Fibroblast of lung (primary cell): ENCODE data around the gene SLC15A5. TPM values are rescaled to one million over a fixed set of nuclear protein-coding genes. Genes with fewer than 3 reads are reported as not detected.

ENCODE experiments used
- DNase-seq, 2 donors: peaks; one replicate each; pipeline versions ENCODE4 v3.0.0 to v3.0.0-alpha.2; 2010; ENCODE audit warnings: low read depth in 2 of 2
- H2AFZ ChIP-seq: 2 replicates; pipeline ENCODE4 v1.5.1; 2012; ENCODE audit warnings: low read length, control low read depth, inconsistent platforms
- H3K27ac ChIP-seq: 2 replicates; pipeline ENCODE4 v1.5.1; 2011; ENCODE audit warnings: low read length, control low read depth; ENCODE audit not compliant: insufficient read depth
- H3K27me3 ChIP-seq: 2 replicates; pipeline ENCODE4 v1.5.1; 2011; ENCODE audit warnings: mild to moderate bottlenecking, low read length; ENCODE audit not compliant: control insufficient read depth, insufficient read depth
- H3K36me3 ChIP-seq: 2 replicates; pipeline ENCODE4 v1.5.1; 2011; ENCODE audit warnings: low read length; ENCODE audit not compliant: control insufficient read depth, insufficient read depth
- H3K4me1 ChIP-seq: 2 replicates; pipeline ENCODE4 v1.5.1; 2011; ENCODE audit warnings: low read length; ENCODE audit not compliant: control insufficient read depth, insufficient read depth; ENCODE audit errors: extremely low read depth
- H3K4me2 ChIP-seq: 2 replicates; pipeline ENCODE4 v1.5.1; 2011; ENCODE audit warnings: low read length, control low read depth; ENCODE audit not compliant: insufficient read depth; ENCODE audit errors: extremely low read depth
- H3K4me3 ChIP-seq, 4 experiments: fragments of 200-600 bp in 1 of 4; sonication (generic) in 1 of 4; replicated peaks in 1 of 4; 2 replicates each; pipeline ENCODE4 v1.5.1; 2011 to 2016; ENCODE audit warnings: low read length in 4 of 4, low read depth in 3 of 4, mild to moderate bottlenecking in 3 of 4, control low read depth in 2 of 4, inconsistent platforms in 1 of 4, mixed read lengths in 1 of 4; ENCODE audit not compliant: insufficient read depth in 1 of 4; ENCODE audit errors: control extremely low read depth in 1 of 4
- H3K79me2 ChIP-seq: 2 replicates; pipeline ENCODE4 v1.5.1; 2012; ENCODE audit warnings: mild to moderate bottlenecking, low read length, inconsistent platforms; ENCODE audit not compliant: control insufficient read depth, insufficient read depth
- H3K9ac ChIP-seq: 2 replicates; pipeline ENCODE4 v1.5.1; 2011; ENCODE audit warnings: mild to moderate bottlenecking, low read length, control low read depth; ENCODE audit not compliant: insufficient read depth
- H3K9me3 ChIP-seq: 2 replicates; pipeline ENCODE4 v1.5.1; 2012; ENCODE audit warnings: low read depth, low read length; ENCODE audit not compliant: control insufficient read depth, insufficient read depth
- H4K20me1 ChIP-seq: 2 replicates; pipeline ENCODE4 v1.5.1; 2011; ENCODE audit warnings: low read length; ENCODE audit not compliant: control insufficient read depth, insufficient read depth; ENCODE audit errors: extremely low read depth
- EZH2 ChIP-seq: IDR thresholded peaks from 2 replicates; pipeline ENCODE4 v1.5.1; 2012; ENCODE audit warnings: low read length, control low read depth, mild to moderate bottlenecking; ENCODE audit errors: missing control alignments
- polyA plus RNA-seq, 2 donors: library from polyadenylated mRNA; depleted of rRNA in 1 of 2; stranded (reverse) in 1 of 2; unstranded in 1 of 2; fragments of >200 nt; gene quantifications; 2 replicates each; pipeline ENCODE4 v1.2.1, GENCODE V29; 2011 to 2012; ENCODE audit warnings: missing spikeins in 1 of 2
- total RNA-seq: library from RNA; depleted of rRNA; stranded (reverse); fragments of >200 nt; gene quantifications from 2 replicates; pipeline ENCODE4 v1.2.1, GENCODE V29; 2014
- TF ChIP-seq, protein P1 (sequence below), 2 donors: IDR thresholded peaks in 1 of 2; conservative IDR thresholded peaks in 1 of 2; 1 replicate in 1 of 2; 2 replicates in 1 of 2; pipeline ENCODE4 v1.5.1; 2011 to 2012; ENCODE audit warnings: low read length in 2 of 2, control low read depth in 1 of 2, inconsistent platforms in 1 of 2, low read depth in 1 of 2, mild to moderate bottlenecking in 1 of 2

The SLC15A5 gene
- total and polyA plus RNA-seq, 2 donors (not counting 1 experiment from before 2014, with no cell fraction given): not detected

DNA sequence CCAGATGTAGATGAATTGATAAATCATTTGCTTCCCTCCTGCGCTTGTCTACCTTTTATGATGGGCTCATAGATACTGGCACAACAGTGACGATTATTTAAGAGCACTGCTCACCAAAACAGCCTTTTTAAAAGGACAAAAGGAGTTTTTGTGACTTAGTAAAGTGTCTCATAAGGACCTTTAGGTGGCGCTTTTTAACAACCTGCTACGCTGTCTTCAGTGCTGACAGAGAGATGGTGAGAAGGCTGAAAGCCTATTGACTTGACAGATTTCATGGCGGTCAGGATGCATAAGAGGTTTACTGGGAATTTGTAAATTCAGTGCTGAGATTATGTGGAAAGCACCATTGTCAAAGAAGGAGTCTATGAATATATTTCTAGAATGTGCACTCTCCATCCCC lies 87.6 kb downstream of the SLC15A5 start:
- H3K27me3 ChIP-seq: no peaks in the 10 kb centered on the region
- H4K20me1 ChIP-seq: no peaks in the 10 kb centered on the region
- no peak overlapping the region for H3K4me3 ChIP-seq
- DNase-seq: peak; percentile 13 to 53
- H3K4me1 ChIP-seq: no peaks in the 10 kb centered on the region
- no peak overlapping the region for H3K9ac ChIP-seq
- no peak for TF ChIP-seq EZH2
- TF ChIP-seq, protein P1, sequence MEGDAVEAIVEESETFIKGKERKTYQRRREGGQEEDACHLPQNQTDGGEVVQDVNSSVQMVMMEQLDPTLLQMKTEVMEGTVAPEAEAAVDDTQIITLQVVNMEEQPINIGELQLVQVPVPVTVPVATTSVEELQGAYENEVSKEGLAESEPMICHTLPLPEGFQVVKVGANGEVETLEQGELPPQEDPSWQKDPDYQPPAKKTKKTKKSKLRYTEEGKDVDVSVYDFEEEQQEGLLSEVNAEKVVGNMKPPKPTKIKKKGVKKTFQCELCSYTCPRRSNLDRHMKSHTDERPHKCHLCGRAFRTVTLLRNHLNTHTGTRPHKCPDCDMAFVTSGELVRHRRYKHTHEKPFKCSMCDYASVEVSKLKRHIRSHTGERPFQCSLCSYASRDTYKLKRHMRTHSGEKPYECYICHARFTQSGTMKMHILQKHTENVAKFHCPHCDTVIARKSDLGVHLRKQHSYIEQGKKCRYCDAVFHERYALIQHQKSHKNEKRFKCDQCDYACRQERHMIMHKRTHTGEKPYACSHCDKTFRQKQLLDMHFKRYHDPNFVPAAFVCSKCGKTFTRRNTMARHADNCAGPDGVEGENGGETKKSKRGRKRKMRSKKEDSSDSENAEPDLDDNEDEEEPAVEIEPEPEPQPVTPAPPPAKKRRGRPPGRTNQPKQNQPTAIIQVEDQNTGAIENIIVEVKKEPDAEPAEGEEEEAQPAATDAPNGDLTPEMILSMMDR (conservative IDR thresholded peaks at IDR 0.05 in 1 of 2, IDR thresholded peaks at IDR 0.05 in 1 of 2; ENCODE audit: low read depth in 1 of 2, low read length in 2 of 2): peak in 1 of 2 donors; percentile 50
- H3K4me2 ChIP-seq: no peak overlapping the region
- H3K79me2 ChIP-seq: no peaks in the 10 kb centered on the region
- H2AFZ ChIP-seq: no peak overlapping the region
- no peaks in the 10 kb centered on the region for H3K36me3 ChIP-seq
- H3K9me3 ChIP-seq: no peaks in the 10 kb centered on the region
- H3K27ac ChIP-seq: no peak overlapping the region

DNA sequence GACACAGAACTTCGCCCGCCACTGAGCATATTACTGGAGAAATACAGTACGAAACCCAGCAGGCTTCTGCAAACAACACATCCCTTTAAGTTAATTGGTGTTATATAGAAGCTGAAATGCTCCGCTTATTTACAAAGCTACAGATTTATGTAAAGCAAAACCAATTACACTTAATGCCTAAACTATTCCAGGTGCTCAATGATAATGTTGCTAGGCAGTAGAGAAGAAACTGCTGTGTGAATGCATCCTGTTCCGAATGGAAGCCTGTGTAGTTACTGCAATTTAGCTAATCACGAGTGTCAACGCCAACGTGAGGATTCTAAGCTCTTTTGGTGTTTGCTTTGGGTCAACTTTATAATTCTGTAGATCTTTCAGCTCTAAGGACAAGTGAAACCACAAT lies 89.8 kb downstream of the SLC15A5 start:
- no peaks in the 10 kb centered on the region for H3K36me3 ChIP-seq
- H2AFZ ChIP-seq: no peak overlapping the region
- H3K27ac ChIP-seq: no peak overlapping the region
- DNase-seq: no peak
- no peak overlapping the region for H3K4me3 ChIP-seq
- H3K9me3 ChIP-seq: no peaks in the 10 kb centered on the region
- no peak overlapping the region for H3K9ac ChIP-seq
- no peaks in the 10 kb centered on the region for H3K79me2 ChIP-seq
- H3K27me3 ChIP-seq: no peaks in the 10 kb centered on the region
- H3K4me2 ChIP-seq: no peak overlapping the region
- no peaks in the 10 kb centered on the region for H4K20me1 ChIP-seq
- TF ChIP-seq, protein P1 (conservative IDR thresholded peaks at IDR 0.05 in 1 of 2, IDR thresholded peaks at IDR 0.05 in 1 of 2; ENCODE audit: low read depth in 1 of 2, low read length in 2 of 2): no peak
- no peaks in the 10 kb centered on the region for H3K4me1 ChIP-seq

DNA sequence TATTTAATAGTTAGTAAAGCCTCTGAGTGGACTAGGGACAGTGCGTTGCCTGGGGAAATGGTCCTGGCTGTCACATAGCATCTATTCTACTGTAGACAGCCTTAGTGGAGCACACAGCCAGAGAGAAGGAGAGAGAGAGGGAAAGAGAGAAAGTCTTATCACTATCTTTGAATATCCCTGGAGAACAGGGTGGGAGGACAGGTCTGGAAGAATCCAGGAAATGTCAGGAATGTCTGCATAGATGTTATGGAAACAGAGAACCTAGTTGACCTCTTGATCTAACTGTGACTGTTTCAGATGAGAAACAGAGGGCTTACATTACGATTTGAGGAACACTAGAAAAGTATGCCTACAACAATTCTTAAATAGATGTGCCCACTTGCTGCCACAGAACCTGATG lies 92.8 kb downstream of the SLC15A5 start:
- Histone ChIP-seq H3K27ac (no peak overlapping the region), H3K9me3 (no peaks in the 10 kb centered on the region), H3K4me1 (no peaks in the 10 kb centered on the region), H2AFZ (no peak overlapping the region), H3K4me2 (no peak overlapping the region), H3K79me2 (no peaks in the 10 kb centered on the region), H3K36me3 (no peaks in the 10 kb centered on the region), H3K27me3 (no peaks in the 10 kb centered on the region), H3K9ac (no peak overlapping the region), H3K4me3 (no peak overlapping the region), H4K20me1 (no peaks in the 10 kb centered on the region)
- no peak for DNase-seq
- no peak for TF ChIP-seq EZH2
- TF ChIP-seq, protein P1 (conservative IDR thresholded peaks at IDR 0.05 in 1 of 2, IDR thresholded peaks at IDR 0.05 in 1 of 2; ENCODE audit: low read depth in 1 of 2, low read length in 2 of 2): no peak
